CD4-positive, CD25-positive, alpha-beta regulatory T cell (primary cell): ENCODE measurements around the gene RILP. TPM values are rescaled to one million over a fixed set of nuclear protein-coding genes. Genes with fewer than 3 reads are reported as not detected.

ENCODE experiments used
- ATAC-seq, 2 donors: fragments of 150-1000 bp; cut with Tn5 transposase; one replicate each; pipeline ENCODE4 v1.10.0; 2021; ENCODE audit warnings: low read depth in 2 of 2, moderate number of reproducible peaks in 2 of 2, moderate library complexity in 1 of 2
- DNase-seq, 3 donors: peaks; one replicate each; pipeline versions ENCODE4 v3.0.0 to v3.0.0-alpha.2; 2012 to 2022; ENCODE audit warnings: mixed read lengths in 1 of 3
- H3K27ac ChIP-seq: one replicate; pipeline ENCODE4 v1.7.0; 2013; ENCODE audit warnings: mild to moderate bottlenecking, low read length; ENCODE audit not compliant: insufficient read depth, poor library complexity, severe bottlenecking
- H3K27me3 ChIP-seq: one replicate; pipeline ENCODE4 v1.7.0; 2013; ENCODE audit warnings: low read length; ENCODE audit not compliant: control insufficient read depth, insufficient read depth
- H3K36me3 ChIP-seq: one replicate; pipeline ENCODE4 v1.7.0; 2013; ENCODE audit warnings: mild to moderate bottlenecking, low read length, moderate library complexity; ENCODE audit not compliant: control insufficient read depth, insufficient read depth
- H3K4me1 ChIP-seq: 2 replicates; pipeline ENCODE4 v1.7.0; 2013; ENCODE audit warnings: mild to moderate bottlenecking, low read length; ENCODE audit not compliant: insufficient read depth, control insufficient read depth, poor library complexity, severe bottlenecking
- H3K4me3 ChIP-seq: one replicate; pipeline ENCODE4 v1.7.0; 2013; ENCODE audit warnings: low read depth, mild to moderate bottlenecking, low read length, moderate library complexity
- H3K9me3 ChIP-seq, 2 experiments: 1 replicate in 1 of 2; 2 replicates in 1 of 2; pipeline ENCODE4 v1.7.0; 2013; ENCODE audit warnings: low read length in 2 of 2, mild to moderate bottlenecking in 1 of 2, moderate library complexity in 1 of 2; ENCODE audit not compliant: control insufficient read depth in 2 of 2
- H3K27ac Mint-ChIP-seq, 3 donors: one replicate each; pipeline ENCODE4 v1.8.0; 2020 to 2022; ENCODE audit warnings: mild to moderate bottlenecking in 3 of 3, mixed read lengths in 3 of 3, moderate library complexity in 2 of 3
- H3K27me3 Mint-ChIP-seq: one replicate; pipeline ENCODE4 v1.8.0; 2022; ENCODE audit warnings: mild to moderate bottlenecking, mixed read lengths
- H3K36me3 Mint-ChIP-seq: one replicate; pipeline ENCODE4 v1.8.0; 2020; ENCODE audit warnings: mixed read lengths
- H3K4me1 Mint-ChIP-seq, 4 donors: one replicate each; pipeline ENCODE4 v1.8.0; 2020 to 2022; ENCODE audit warnings: mixed read lengths in 4 of 4, mild to moderate bottlenecking in 1 of 4
- H3K4me3 Mint-ChIP-seq, 4 donors: one replicate each; pipeline ENCODE4 v1.8.0; 2020 to 2022; ENCODE audit warnings: mild to moderate bottlenecking in 4 of 4, mixed read lengths in 4 of 4, moderate library complexity in 3 of 4
- H3K9me3 Mint-ChIP-seq, 7 donors: one replicate each; pipeline ENCODE4 v1.8.0; 2020 to 2022; ENCODE audit warnings: mixed read lengths in 7 of 7, mild to moderate bottlenecking in 3 of 7, moderate library complexity in 2 of 7
- polyA plus RNA-seq, 4 donors: library from polyadenylated mRNA; unstranded; fragments of 300-500 nt; fragmentation: Illumina TruSeq; gene quantifications; one replicate each; pipeline ENCODE4 v1.2.3, GENCODE V29; 2021
- total RNA-seq: library from RNA; stranded (reverse); gene quantifications from one replicate; pipeline ENCODE4 v1.2.3, GENCODE V29; 2022

The RILP gene
- total and polyA plus RNA-seq, 5 donors from 2014 or later: 1.5 to 7.6 (median 4.7) TPM

GRCh38 chr17:1646199-1646875 is 3.3 kb downstream of the RILP start:
- Histone ChIP-seq H3K27ac (no peak overlapping the region), H3K9me3 (no peaks in the 10 kb centered on the region), H3K4me3 (no peak overlapping the region), H3K27me3 (no peaks in the 10 kb centered on the region), H3K4me1 (peaks cover 35% of the 10 kb centered on the region), H3K36me3 (peaks cover 9% of the 10 kb centered on the region)
- no peak for DNase-seq
- no peaks in the 10 kb centered on the region for H3K27me3 Mint-ChIP-seq
- peaks cover 0 to 15% (median 4%) of the 10 kb centered on the region in 4 donors for H3K4me1 Mint-ChIP-seq
- H3K27ac Mint-ChIP-seq: no peak overlapping the region
- no peaks in the 10 kb centered on the region for H3K36me3 Mint-ChIP-seq
- no peak for ATAC-seq
- H3K4me3 Mint-ChIP-seq: peak overlapping the region in 3 of 4 donors; percentile 15 to 66 (median 56)
- peaks cover 0 to 3% (median 0%) of the 10 kb centered on the region in 7 donors for H3K9me3 Mint-ChIP-seq

- Histone ChIP-seq H3K4me1 (peaks cover 35% of the 10 kb centered on the region), H3K27me3 (no peaks in the 10 kb centered on the region), H3K27ac (no peak within 1 kb of the TSS), H3K36me3 (peaks cover under 1% of the 10 kb centered on the region), H3K9me3 (no peaks in the 10 kb centered on the region), H3K4me3 (no peak within 1 kb of the TSS)
- Mint-ChIP-seq H3K27ac (no peak within 1 kb of the TSS), H3K36me3 (no peaks in the 10 kb centered on the region), H3K4me1 (peaks cover 0 to 15% (median 4%) of the 10 kb centered on the region in 4 donors), H3K4me3 (peak within 1 kb of the TSS; percentile 56 to 90 (median 86)), H3K9me3 (peaks cover 0 to 3% (median 0%) of the 10 kb centered on the region in 7 donors), H3K27me3 (no peaks in the 10 kb centered on the region)
- ATAC-seq: no peak
- no peak for DNase-seq
Observed at GRCh38 chr17:1645207-1646171, 4.2 kb downstream of the RILP start, which contains the start of gene SCARF1. TSS of gene SCARF1 (minus strand) at chr17:1645732. CDS start at chr17:1645697, 35 bp downstream.

GRCh38 chr17:1644493-1645206 is 5.0 kb downstream of the RILP start:
- Histone ChIP-seq H3K27ac (no peak overlapping the region), H3K4me1 (peaks cover 30% of the 10 kb centered on the region), H3K4me3 (peak overlapping the region; percentile 51), H3K36me3 (no peaks in the 10 kb centered on the region), H3K27me3 (no peaks in the 10 kb centered on the region), H3K9me3 (no peaks in the 10 kb centered on the region)
- Mint-ChIP-seq H3K27me3 (no peaks in the 10 kb centered on the region), H3K4me1 (peaks cover 0 to 15% (median 4%) of the 10 kb centered on the region in 4 donors), H3K36me3 (no peaks in the 10 kb centered on the region), H3K27ac (peak overlapping the region in 1 of 3 donors; percentile 69), H3K9me3 (peaks cover 0 to 3% (median 0%) of the 10 kb centered on the region in 7 donors), H3K4me3 (peak overlapping the region; percentile 85 to 90 (median 88))
- no peak for ATAC-seq
- peak in 1 of 3 donors; percentile 44 for DNase-seq

DNA sequence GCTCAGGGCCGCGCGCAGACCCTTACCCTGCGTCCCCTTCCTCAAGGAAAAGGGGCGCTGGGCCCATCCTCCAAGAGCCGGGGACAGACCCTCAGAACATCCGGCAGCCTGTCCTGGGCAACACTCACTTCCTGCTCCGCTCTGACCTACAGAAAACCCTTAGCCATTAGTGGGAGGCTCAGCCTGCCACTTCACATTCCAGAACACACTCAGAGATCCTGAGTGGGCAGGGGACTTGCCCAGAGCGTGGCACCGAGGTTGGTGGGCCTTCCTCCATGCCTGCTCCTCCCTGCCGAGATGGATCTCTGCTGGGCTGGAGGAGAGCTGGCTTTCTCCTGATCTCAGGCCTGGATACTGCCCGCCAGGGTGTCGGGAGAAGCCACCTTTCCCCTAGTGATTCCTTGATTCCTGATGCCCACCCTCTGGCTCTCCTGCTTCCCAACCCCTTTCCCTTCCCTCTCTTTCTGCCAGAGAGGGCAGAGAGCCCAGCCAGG is 5.6 kb downstream of the RILP start:
- Histone ChIP-seq H3K27me3 (no peaks in the 10 kb centered on the region), H3K4me1 (peaks cover 26% of the 10 kb centered on the region), H3K36me3 (no peaks in the 10 kb centered on the region), H3K4me3 (peak overlapping the region; percentile 51), H3K27ac (no peak overlapping the region), H3K9me3 (no peaks in the 10 kb centered on the region)
- H3K27ac Mint-ChIP-seq: peak overlapping the region in 1 of 3 donors; percentile 69
- ATAC-seq (no peak), DNase-seq (no peak)
- peak overlapping the region; percentile 85 to 90 (median 88) for H3K4me3 Mint-ChIP-seq
- H3K36me3 Mint-ChIP-seq: no peaks in the 10 kb centered on the region
- H3K4me1 Mint-ChIP-seq: peaks cover 0 to 15% (median 4%) of the 10 kb centered on the region in 4 donors
- H3K9me3 Mint-ChIP-seq: peaks cover 0 to 3% (median 0%) of the 10 kb centered on the region in 7 donors
- H3K27me3 Mint-ChIP-seq: no peaks in the 10 kb centered on the region

DNA sequence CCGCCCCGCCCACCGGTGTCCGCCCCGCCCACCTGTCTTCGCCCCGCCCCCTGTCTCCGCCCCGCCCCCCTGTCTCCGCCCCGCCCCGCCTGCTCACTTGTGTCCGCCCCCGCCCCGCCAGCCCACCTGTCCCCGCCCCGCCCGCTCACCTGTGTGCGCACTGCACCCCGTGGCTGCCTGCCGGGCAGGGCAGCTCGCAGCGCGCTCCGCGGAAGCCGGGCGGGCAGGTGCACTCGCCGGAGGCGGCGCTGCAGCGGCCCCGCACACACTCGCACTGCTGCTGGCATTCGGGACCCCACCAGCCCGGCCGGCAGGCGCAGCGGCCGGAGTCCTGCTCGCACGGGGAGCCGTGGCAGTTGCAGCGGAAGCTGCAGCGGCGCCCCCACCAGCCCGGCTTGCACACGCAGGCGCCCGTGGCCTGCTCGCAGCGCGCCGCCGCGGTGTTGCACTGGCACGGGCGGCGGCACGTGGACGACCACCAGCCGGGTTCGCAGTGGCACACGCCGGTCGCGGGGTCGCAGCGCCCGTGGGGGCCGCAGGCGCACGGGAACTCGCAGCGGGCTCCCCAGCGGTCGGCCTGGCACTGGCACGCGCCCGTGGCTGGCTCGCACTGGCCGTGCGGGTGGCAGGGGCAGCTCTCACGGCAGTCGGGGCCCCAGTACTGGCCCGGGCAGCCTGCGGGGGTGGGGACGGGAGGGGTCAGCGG is 6.2 kb downstream of the RILP start:
- Mint-ChIP-seq H3K36me3 (no peaks in the 10 kb centered on the region), H3K27ac (no peak overlapping the region), H3K27me3 (no peaks in the 10 kb centered on the region), H3K4me3 (peak overlapping the region in 2 of 4 donors; percentile 87 to 90), H3K9me3 (peaks cover 0 to 3% (median 0%) of the 10 kb centered on the region in 7 donors), H3K4me1 (peaks cover 0 to 15% (median 4%) of the 10 kb centered on the region in 4 donors)
- peak; percentile 51 to 79 (median 72) for DNase-seq
- H3K27ac ChIP-seq: no peak overlapping the region
- ATAC-seq: peak; percentile 51 to 62
- H3K27me3 ChIP-seq: no peaks in the 10 kb centered on the region
- H3K9me3 ChIP-seq: no peaks in the 10 kb centered on the region
- no peaks in the 10 kb centered on the region for H3K36me3 ChIP-seq
- H3K4me1 ChIP-seq: peaks cover 22% of the 10 kb centered on the region
- no peak overlapping the region for H3K4me3 ChIP-seq

DNA sequence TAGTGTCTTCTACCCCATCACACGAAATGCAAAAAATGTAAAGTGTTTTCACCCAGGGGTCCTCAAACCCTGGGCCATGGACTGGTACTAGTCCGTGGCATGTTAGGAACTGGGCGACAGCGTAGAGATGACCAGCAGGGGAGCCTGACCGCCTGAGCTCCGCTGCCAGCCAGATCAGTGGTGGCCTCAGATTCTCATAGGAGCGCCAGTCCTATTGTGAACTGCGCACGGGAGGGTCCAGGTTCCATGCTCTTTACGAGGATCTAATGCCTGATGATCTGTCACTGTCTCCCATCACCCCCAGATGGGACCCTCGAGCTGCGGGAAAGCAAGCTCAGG is 8.6 kb downstream of the RILP start:
- ATAC-seq (no peak), DNase-seq (no peak)
- H3K4me1 Mint-ChIP-seq: peaks cover 0 to 12% (median 3%) of the 10 kb centered on the region in 4 donors
- Histone ChIP-seq H3K4me1 (peaks cover 16% of the 10 kb centered on the region), H3K36me3 (no peaks in the 10 kb centered on the region), H3K27me3 (no peaks in the 10 kb centered on the region), H3K4me3 (no peak overlapping the region), H3K27ac (no peak overlapping the region), H3K9me3 (no peaks in the 10 kb centered on the region)
- H3K4me3 Mint-ChIP-seq: peak overlapping the region in 1 of 4 donors; percentile 46
- peaks cover 0 to 3% (median 0%) of the 10 kb centered on the region in 7 donors for H3K9me3 Mint-ChIP-seq
- no peaks in the 10 kb centered on the region for H3K27me3 Mint-ChIP-seq
- H3K27ac Mint-ChIP-seq: peak overlapping the region in 1 of 3 donors; percentile 25
- H3K36me3 Mint-ChIP-seq: no peaks in the 10 kb centered on the region
